ENCODE data around the gene IQSEC3.

- TF ChIP-seq CTCF (IDR thresholded peaks at IDR 0.05; ENCODE audit: low read length) (no peak), EZH2phosphoT487 (IDR thresholded peaks at IDR 0.05; ENCODE audit: low read length) (no peak)
Measured at GRCh38 chr12:201361-201760, 134.8 kb downstream of the IQSEC3 start.
